Upper lobe of right lung (tissue), 1 donor: ENCODE results near the gene ADARB1. TPM values are rescaled to one million over a fixed set of nuclear protein-coding genes. Genes with fewer than 3 reads are reported as not detected.

Source experiments
- ATAC-seq: fragments of 200-7000 bp; cut with Tn5 transposase; one replicate; pipeline ENCODE4 v1.9.1; 2020; ENCODE audit warnings: mild to moderate bottlenecking, moderate library complexity
- DNase-seq: peaks from one replicate; pipeline ENCODE4 v3.0.0-alpha.2; 2020
- H3K27ac ChIP-seq: fragments of 200-600 bp; one replicate; pipeline ENCODE4 v1.8.0; 2022
- H3K27me3 ChIP-seq: fragments of 200-600 bp; one replicate; pipeline ENCODE4 v1.8.0; 2022; ENCODE audit warnings: mild to moderate bottlenecking
- H3K36me3 ChIP-seq: fragments of 200-600 bp; one replicate; pipeline ENCODE4 v1.8.0; 2022
- H3K4me1 ChIP-seq: fragments of 200-600 bp; one replicate; pipeline ENCODE4 v1.8.0; 2022
- H3K4me3 ChIP-seq: fragments of 200-600 bp; one replicate; pipeline ENCODE4 v1.8.0; 2022; ENCODE audit warnings: mild to moderate bottlenecking
- H3K9me3 ChIP-seq: fragments of 200-600 bp; one replicate; pipeline ENCODE4 v1.8.0; 2022
- intact Hi-C: fragments of 100-400 bp; cut with DNase I; formaldehyde crosslinking; loops from one replicate; pipeline ENCODE4 v1.11.0; 2022
- total RNA-seq: library from RNA; stranded (reverse); fragmentation: NEBNext Ultra II Directional; extraction: Animal tissue kit (Norgen Biotek cat#: 25700); gene quantifications from one replicate; pipeline ENCODE4 v1.2.1, GENCODE V29; 2021
- TF ChIP-seq, protein P1 (sequence below): fragments of 200-600 bp; IDR thresholded peaks from one replicate; pipeline ENCODE4 v1.8.0; 2022; ENCODE audit warnings: antibody characterized with exemption
- donor health status: DM: no; HTN: yes; CAD: no; lungs with severe emphysema.

ADARB1 gene
- total RNA-seq, 1 donor from 2014 or later: 73.6 TPM

DNA sequence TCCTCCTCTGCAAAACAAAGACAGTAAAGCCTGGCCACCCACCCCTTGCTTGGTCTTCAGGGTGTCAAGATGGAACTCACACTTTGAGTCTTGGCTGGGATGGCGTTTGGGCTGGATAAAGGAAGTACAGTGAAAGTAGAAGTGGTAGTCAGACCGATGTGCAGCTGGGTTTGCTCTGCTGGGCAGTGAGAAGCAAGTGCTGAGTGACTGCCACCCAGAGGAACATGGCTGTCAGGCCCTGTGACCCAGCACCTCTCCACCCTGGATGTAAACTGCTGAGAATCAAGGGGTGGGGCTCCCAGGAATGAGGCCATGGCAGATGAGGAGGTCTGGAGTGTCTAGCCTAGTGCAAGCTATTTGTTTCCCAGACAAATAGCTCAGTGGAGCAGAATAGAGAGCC, 162.1 kb downstream of the ADARB1 start:
- Histone ChIP-seq H3K36me3 (no peaks in the 10 kb centered on the region), H3K4me3 (no peak overlapping the region), H3K27ac (no peak overlapping the region), H3K9me3 (no peaks in the 10 kb centered on the region), H3K4me1 (no peaks in the 10 kb centered on the region), H3K27me3 (no peaks in the 10 kb centered on the region)
- intact Hi-C loops: no loop called here
- TF ChIP-seq, protein P1, sequence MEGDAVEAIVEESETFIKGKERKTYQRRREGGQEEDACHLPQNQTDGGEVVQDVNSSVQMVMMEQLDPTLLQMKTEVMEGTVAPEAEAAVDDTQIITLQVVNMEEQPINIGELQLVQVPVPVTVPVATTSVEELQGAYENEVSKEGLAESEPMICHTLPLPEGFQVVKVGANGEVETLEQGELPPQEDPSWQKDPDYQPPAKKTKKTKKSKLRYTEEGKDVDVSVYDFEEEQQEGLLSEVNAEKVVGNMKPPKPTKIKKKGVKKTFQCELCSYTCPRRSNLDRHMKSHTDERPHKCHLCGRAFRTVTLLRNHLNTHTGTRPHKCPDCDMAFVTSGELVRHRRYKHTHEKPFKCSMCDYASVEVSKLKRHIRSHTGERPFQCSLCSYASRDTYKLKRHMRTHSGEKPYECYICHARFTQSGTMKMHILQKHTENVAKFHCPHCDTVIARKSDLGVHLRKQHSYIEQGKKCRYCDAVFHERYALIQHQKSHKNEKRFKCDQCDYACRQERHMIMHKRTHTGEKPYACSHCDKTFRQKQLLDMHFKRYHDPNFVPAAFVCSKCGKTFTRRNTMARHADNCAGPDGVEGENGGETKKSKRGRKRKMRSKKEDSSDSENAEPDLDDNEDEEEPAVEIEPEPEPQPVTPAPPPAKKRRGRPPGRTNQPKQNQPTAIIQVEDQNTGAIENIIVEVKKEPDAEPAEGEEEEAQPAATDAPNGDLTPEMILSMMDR: no peak
- DNase-seq: no peak
- ATAC-seq: peak; percentile 53

DNA sequence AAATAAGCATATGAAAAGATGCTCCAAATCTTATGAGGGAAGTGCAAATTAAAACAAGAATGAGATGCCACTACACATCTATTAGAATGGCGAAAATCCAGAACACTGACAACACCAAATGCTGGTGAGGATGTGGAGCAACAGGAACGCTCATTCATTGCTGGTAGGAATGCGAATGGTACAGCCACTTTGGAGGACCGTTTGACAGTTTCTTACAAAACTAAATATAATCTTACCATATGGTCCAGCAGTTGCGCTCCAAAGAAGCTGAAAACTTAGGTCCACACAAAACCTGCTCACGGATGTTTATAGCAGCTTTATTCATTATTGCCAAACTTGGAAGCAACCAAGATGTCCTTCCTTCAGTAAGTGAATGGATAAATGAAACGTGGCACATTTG, 163.0 kb downstream of the ADARB1 start:
- H3K9me3 ChIP-seq: no peaks in the 10 kb centered on the region
- intact Hi-C loops: no loop called here
- no peaks in the 10 kb centered on the region for H3K27me3 ChIP-seq
- TF ChIP-seq, protein P1: no peak
- H3K4me1 ChIP-seq: no peaks in the 10 kb centered on the region
- no peak overlapping the region for H3K27ac ChIP-seq
- no peak for DNase-seq
- ATAC-seq: no peak
- H3K4me3 ChIP-seq: no peak overlapping the region
- H3K36me3 ChIP-seq: no peaks in the 10 kb centered on the region

GRCh38 chr21:45241357-45241756, 167.0 kb downstream of the ADARB1 start:
- no peak overlapping the region for H3K27ac ChIP-seq
- no peaks in the 10 kb centered on the region for H3K4me1 ChIP-seq
- no peaks in the 10 kb centered on the region for H3K9me3 ChIP-seq
- no peak overlapping the region for H3K4me3 ChIP-seq
- H3K27me3 ChIP-seq: no peaks in the 10 kb centered on the region
- TF ChIP-seq, protein P1: no peak
- no peaks in the 10 kb centered on the region for H3K36me3 ChIP-seq
- no peak for DNase-seq
- no peak for ATAC-seq
- intact Hi-C loops: no loop called here

- no peaks in the 10 kb centered on the region for H3K36me3 ChIP-seq
- H3K9me3 ChIP-seq: no peaks in the 10 kb centered on the region
- DNase-seq (no peak), ATAC-seq (no peak)
- H3K27me3 ChIP-seq: no peaks in the 10 kb centered on the region
- intact Hi-C loops: no loop called here
- no peaks in the 10 kb centered on the region for H3K4me1 ChIP-seq
- H3K27ac ChIP-seq: no peak overlapping the region
- TF ChIP-seq, protein P1: no peak
- H3K4me3 ChIP-seq: no peak overlapping the region
These were observed 169.2 kb downstream of the ADARB1 start for GRCh38 chr21:45243603-45244002.

DNA sequence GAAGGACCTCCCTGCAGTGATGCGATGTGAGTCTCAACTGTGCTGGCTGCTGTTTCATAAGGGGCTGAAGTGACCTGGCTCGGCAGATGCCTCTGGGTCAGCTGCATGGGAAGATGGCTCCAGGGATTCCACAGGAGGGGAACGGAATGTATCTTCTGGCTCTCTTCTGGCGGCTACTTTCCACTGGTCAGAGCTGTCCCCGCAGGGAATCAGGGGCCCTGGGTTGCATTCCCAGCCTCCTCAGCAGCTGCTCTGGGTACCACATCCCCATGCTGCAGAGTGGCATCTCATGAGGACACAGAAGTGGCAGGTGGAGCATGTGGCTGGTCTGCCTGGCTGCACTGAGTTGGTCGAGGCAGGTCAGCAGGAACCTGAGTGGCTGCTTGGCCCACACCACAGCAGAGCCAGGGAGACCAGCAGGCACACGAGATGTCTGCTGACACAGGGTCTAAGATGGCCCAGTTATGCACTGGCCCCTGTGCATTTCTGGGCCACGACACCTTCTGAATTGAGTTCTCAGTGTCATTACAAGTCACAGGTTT, 170.5 kb downstream of the ADARB1 start:
- intact Hi-C loops: no loop called here
- H3K4me3 ChIP-seq: no peak overlapping the region
- DNase-seq (no peak), ATAC-seq (no peak)
- no peaks in the 10 kb centered on the region for H3K27me3 ChIP-seq
- H3K9me3 ChIP-seq: no peaks in the 10 kb centered on the region
- no peak overlapping the region for H3K27ac ChIP-seq
- no peaks in the 10 kb centered on the region for H3K36me3 ChIP-seq
- H3K4me1 ChIP-seq: no peaks in the 10 kb centered on the region
- TF ChIP-seq, protein P1: no peak
